Measurements from ENCODE around the gene RPAP3. TPM values are rescaled to one million over a fixed set of nuclear protein-coding genes. Genes with fewer than 3 reads are reported as not detected.

The RPAP3 gene
- total and polyA plus RNA-seq, 2 of the 4 experiments (the other 2 are of a cell fraction), result 10.6 to 13.4 TPM

DNA sequence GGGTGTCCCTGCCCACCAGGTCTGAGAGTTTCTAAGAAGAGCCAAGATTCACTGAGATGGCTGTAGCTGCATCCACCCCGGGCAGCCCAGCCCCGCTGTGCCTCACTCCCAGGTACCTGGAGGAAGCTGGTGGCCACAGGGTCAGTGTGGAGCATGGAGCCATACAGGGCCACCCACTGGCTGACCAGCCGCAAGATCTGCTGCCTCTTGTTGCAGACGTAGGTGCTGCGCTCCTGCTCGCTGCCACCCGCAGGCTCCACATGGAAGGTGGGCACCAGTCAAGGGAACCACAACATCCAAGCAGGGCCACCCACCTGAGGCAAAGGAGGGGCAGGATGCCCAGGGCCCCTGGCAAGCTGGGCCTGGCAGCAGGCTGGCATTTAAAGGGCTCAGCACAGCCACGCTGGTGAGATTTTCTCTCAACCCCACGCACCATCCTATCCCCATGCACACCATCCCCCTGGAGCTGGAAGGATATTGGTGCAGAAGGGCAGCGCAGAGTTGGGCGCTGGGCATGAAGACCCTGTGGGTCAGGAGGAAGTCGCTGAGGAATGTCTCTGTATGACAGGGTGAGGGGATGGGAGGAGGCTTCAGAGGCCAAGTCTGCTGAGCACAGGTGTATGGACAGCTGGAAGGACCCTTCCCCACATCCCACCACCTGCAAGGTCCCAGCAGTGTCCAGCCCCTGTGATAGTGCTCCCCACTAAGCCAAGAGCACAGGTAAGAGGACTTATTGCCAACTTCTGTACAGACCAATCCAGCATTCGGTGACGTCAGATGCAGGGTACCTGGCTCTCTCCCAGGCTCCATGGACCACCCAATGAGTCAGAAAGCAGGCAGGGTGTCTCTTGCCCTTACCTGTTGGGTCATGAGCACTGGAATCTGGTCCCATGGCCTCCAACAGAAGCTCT, 42.0 kb upstream of the RPAP3 start:
- no TSS peak for BruUV-seq (replicated peaks)
- no peak overlapping the region for H4K8ac ChIP-seq (ENCODE audit: low read depth in 2 of 2, low read length in 2 of 2)
- no peak overlapping the region for H4K91ac ChIP-seq (ENCODE audit: insufficient read depth, low read depth, low read length)
- no peak overlapping the region for H2BK120ac ChIP-seq (ENCODE audit: low read depth, low read length)
- H2BK15ac ChIP-seq (ENCODE audit: low read depth, low read length), result no peak overlapping the region
- no peak overlapping the region for H3K4me2 ChIP-seq (ENCODE audit: low read depth, low read length)
- H3K9me3 ChIP-seq (ENCODE audit: control insufficient read depth, insufficient read depth, low read length), result no peaks in the 10 kb centered on the region
- in situ Hi-C loops (cut with MboI; ENCODE audit: low sequenced_read_pairs) (loop anchor here (10.0 kb wide), 1 partner anchor 87 kb away; no protein-coding TSS in a partner anchor), dilution Hi-C loops (cut with HindIII; ENCODE audit: low sequenced_read_pairs, unreplicated experiment) (no loop called here), intact Hi-C loops (cut with micrococcal nuclease) (no loop called here)
- H2BK5ac ChIP-seq (ENCODE audit: low read depth, low read length, poor library complexity, severe bottlenecking), result no peak overlapping the region
- H3K27me3 ChIP-seq (ENCODE audit: control insufficient read depth, insufficient read depth, low read length), result peaks cover 32% of the 10 kb centered on the region
- H2BK20ac ChIP-seq (ENCODE audit: low read depth, low read length), result no peak overlapping the region
- WGBS, 2 experiments (ENCODE audit: extremely low coverage in 2 of 2, insufficient read length in 1 of 2), result 76% methylated on average over 8 of the region's 14 CpGs; no CpG with 5 or more reads in 1 of the 2 experiments
- no peak overlapping the region for H3K27ac ChIP-seq (ENCODE audit: insufficient read depth, low read length)
- H4K20me1 ChIP-seq (ENCODE audit: insufficient read depth, low read length), result no peaks in the 10 kb centered on the region
- no peak overlapping the region for H2AK9ac ChIP-seq (replicated peaks; ENCODE audit: low read depth, low read length, poor library complexity)
- H3K4me1 ChIP-seq (ENCODE audit: control insufficient read depth, insufficient read depth, low read length), result peaks cover 4% of the 10 kb centered on the region; the same call in 1 of the 2 replicates
- H3K79me1 ChIP-seq (ENCODE audit: low read depth in 1 of 2, low read length in 2 of 2), result no peaks in the 10 kb centered on the region
- H3K23ac ChIP-seq (ENCODE audit: low read depth, low read length), result no peak overlapping the region
- H4K5ac ChIP-seq (ENCODE audit: low read depth, low read length), result no peak overlapping the region
- CTCF ChIA-PET, result no interaction called here
- no peak overlapping the region for H3K4me3 ChIP-seq (ENCODE audit: insufficient read depth, low read depth, low read length)
- no peak overlapping the region for H2AFZ ChIP-seq (replicated peaks; ENCODE audit: low read length, poor library complexity)
- H3K18ac ChIP-seq (ENCODE audit: low read depth, low read length), result no peak overlapping the region
- ATAC-seq (ENCODE audit: low read depth), result no peak
- no peak overlapping the region for H3K4ac ChIP-seq (ENCODE audit: low read depth, low read length)
- H2AK5ac ChIP-seq (ENCODE audit: low read depth, low read length), result no peak overlapping the region
- no peak overlapping the region for H3K56ac ChIP-seq (ENCODE audit: extremely low read depth, insufficient read depth, low read length)
- no peaks in the 10 kb centered on the region for H3K36me3 ChIP-seq (ENCODE audit: control insufficient read depth, insufficient read depth, low read length)
- no peak overlapping the region for H3K14ac ChIP-seq (replicated peaks; ENCODE audit: low read depth, low read length)
- no peak overlapping the region for H3K9ac ChIP-seq (ENCODE audit: low read depth, low read length)
- POLR2A ChIA-PET (ENCODE audit: unreplicated experiment), result no interaction called here
- H3K9me1 ChIP-seq (ENCODE audit: insufficient read depth, low read length), result peaks cover 4% of the 10 kb centered on the region; the same call in 1 of the 2 replicates
- no peak for DNase-seq
- no peak for TF ChIP-seq MAZ (IDR thresholded peaks at IDR 0.05; ENCODE audit: borderline replicate concordance, low read depth, low read length)
- TF ChIP-seq RCOR1 (IDR thresholded peaks at IDR 0.05; ENCODE audit: insufficient replicate concordance, low read length), result no peak
- TF ChIP-seq ELK1 (IDR thresholded peaks at IDR 0.05; ENCODE audit: borderline replicate concordance, low read depth, low read length), result no peak
- TF ChIP-seq CHD1 (IDR thresholded peaks at IDR 0.05; ENCODE audit: low read depth, low read length), result no peak
- TF ChIP-seq MXI1 (IDR thresholded peaks at IDR 0.05; ENCODE audit: borderline replicate concordance, low read depth, low read length), result no peak
- TF ChIP-seq RFX5 (IDR thresholded peaks at IDR 0.05; ENCODE audit: low read depth, low read length), result no peak
- TF ChIP-seq BHLHE40 (IDR thresholded peaks at IDR 0.05; ENCODE audit: low read depth, low read length), result no peak
- TF ChIP-seq CEBPB (IDR thresholded peaks at IDR 0.05; ENCODE audit: low read depth, low read length), result no peak
- TF ChIP-seq, protein P1, sequence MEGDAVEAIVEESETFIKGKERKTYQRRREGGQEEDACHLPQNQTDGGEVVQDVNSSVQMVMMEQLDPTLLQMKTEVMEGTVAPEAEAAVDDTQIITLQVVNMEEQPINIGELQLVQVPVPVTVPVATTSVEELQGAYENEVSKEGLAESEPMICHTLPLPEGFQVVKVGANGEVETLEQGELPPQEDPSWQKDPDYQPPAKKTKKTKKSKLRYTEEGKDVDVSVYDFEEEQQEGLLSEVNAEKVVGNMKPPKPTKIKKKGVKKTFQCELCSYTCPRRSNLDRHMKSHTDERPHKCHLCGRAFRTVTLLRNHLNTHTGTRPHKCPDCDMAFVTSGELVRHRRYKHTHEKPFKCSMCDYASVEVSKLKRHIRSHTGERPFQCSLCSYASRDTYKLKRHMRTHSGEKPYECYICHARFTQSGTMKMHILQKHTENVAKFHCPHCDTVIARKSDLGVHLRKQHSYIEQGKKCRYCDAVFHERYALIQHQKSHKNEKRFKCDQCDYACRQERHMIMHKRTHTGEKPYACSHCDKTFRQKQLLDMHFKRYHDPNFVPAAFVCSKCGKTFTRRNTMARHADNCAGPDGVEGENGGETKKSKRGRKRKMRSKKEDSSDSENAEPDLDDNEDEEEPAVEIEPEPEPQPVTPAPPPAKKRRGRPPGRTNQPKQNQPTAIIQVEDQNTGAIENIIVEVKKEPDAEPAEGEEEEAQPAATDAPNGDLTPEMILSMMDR (conservative IDR thresholded peaks at IDR 0.05; ENCODE audit: low read depth, low read length), result no peak
- TF ChIP-seq RAD21 (IDR thresholded peaks at IDR 0.05; ENCODE audit: low read length), result no peak
- no peak for TF ChIP-seq SMC3 (IDR thresholded peaks at IDR 0.05; ENCODE audit: low read depth, low read length)
- no peak for TF ChIP-seq USF2 (IDR thresholded peaks at IDR 0.05; ENCODE audit: low read depth, low read length)
- TF ChIP-seq NFE2L2 (IDR thresholded peaks at IDR 0.05; ENCODE audit: low read depth, low read length), result no peak
- no peak for TF ChIP-seq POLR2A (IDR thresholded peaks at IDR 0.05; ENCODE audit: low read depth, low read length)
- no peak for TF ChIP-seq MAFK (IDR thresholded peaks at IDR 0.05; ENCODE audit: low read depth, low read length)
